Retinal pigment epithelial cell (primary cell): ENCODE measurements around the gene TRIB2.

Source experiments
- DNase-seq: peaks from one replicate; pipeline ENCODE4 v3.0.0-alpha.2; 2010; ENCODE audit warnings: low read depth
- H3K4me3 ChIP-seq: 2 replicates; pipeline ENCODE4 v1.5.1; 2011; ENCODE audit warnings: mild to moderate bottlenecking, low read length, control low read depth, moderate library complexity
- TF ChIP-seq, protein P1 (sequence below): conservative IDR thresholded peaks from 2 replicates; pipeline ENCODE4 v1.5.1; 2011; ENCODE audit warnings: low read depth, low read length, control low read depth, inconsistent platforms

Gene TRIB2

DNA sequence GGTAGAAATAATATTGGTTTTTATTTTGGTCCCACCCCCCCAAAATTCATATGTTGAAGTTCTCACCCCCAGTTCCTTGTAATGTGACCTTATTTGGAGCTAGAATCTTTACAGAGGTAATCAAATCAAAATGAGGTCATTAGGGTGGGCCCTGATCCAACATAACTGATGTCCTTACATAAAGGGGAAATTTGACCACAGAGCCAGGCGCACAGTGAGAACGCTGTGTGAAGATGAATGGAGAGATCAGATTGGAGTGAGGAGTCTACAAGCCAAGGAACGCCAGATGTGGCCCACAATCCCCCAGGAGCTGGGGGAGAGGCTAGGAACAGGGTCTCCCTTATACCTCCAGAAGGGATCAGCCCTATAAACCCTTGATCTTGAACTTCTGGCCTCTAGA is 31.6 kb upstream of the TRIB2 start:
- TF ChIP-seq, protein P1, sequence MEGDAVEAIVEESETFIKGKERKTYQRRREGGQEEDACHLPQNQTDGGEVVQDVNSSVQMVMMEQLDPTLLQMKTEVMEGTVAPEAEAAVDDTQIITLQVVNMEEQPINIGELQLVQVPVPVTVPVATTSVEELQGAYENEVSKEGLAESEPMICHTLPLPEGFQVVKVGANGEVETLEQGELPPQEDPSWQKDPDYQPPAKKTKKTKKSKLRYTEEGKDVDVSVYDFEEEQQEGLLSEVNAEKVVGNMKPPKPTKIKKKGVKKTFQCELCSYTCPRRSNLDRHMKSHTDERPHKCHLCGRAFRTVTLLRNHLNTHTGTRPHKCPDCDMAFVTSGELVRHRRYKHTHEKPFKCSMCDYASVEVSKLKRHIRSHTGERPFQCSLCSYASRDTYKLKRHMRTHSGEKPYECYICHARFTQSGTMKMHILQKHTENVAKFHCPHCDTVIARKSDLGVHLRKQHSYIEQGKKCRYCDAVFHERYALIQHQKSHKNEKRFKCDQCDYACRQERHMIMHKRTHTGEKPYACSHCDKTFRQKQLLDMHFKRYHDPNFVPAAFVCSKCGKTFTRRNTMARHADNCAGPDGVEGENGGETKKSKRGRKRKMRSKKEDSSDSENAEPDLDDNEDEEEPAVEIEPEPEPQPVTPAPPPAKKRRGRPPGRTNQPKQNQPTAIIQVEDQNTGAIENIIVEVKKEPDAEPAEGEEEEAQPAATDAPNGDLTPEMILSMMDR: no peak
- H3K4me3 ChIP-seq: no peak overlapping the region
- DNase-seq: no peak

DNA sequence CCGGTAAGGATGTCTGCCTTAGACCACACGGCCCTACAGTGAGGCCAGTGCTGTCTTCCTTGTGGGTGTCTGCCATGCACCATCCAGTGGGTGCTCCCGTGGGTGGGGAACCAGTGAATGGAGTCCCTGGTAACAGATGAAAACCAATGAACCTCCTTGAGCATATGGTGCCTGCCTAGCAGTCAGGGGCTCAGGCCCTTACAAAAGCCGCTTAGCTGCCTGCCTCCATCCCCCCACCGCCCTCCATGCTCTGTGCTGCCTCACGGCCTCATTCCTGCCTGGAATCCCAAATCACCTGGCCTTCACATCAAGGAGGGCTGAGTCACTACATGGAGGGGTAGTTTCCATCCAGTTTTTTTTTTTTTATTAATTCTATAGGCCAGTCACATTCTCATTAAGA is 30.8 kb upstream of the TRIB2 start:
- DNase-seq: no peak
- H3K4me3 ChIP-seq: no peak overlapping the region
- TF ChIP-seq, protein P1: no peak

DNA sequence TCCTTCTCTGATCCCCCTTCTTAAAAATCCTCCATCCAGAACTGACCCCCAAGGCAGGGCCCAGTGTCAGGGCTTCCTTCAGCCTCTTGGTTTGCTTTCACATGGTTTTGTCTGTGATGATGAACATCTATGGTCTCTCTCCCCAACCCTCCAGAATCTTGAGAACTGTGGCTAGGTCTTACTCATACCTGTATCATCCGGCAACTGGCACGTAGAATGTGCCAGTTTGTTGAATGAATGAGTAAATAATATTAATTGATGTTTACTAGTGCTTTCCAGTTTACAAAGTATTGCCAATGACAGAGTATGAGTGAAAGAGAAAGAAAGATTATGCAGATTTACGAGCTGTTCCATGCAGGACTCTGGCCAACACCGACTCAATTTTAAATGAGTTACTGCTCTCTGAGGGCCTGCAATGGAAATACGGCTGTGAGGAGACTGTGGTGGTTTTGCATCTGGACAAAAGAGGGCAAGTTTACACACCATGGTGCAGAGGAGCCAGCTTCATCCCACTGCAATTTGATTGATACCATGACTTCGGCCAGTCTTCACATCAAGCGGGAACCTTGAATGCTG is 29.9 kb upstream of the TRIB2 start:
- TF ChIP-seq, protein P1: no peak
- DNase-seq: no peak
- H3K4me3 ChIP-seq: no peak overlapping the region

DNA sequence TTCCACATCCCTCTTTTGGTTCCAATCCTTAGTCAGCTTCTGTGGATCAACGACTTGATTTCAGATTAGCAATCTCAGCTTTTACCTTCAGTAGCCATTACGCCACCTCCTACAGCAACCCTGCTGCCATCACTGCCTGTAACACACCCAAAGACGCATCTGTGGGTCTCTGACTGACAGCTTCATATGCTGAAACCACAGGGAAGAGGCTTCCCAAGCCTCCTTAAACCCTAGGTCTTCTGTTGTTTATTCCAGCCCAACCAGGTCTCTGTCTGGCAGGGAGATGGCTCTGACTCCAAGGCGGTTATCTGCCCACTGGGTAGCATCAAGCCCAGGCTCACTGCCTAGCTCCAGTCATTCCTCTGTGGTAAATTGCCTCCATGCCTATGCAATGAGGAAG is 28.6 kb upstream of the TRIB2 start:
- DNase-seq: no peak
- TF ChIP-seq, protein P1: no peak
- H3K4me3 ChIP-seq: no peak overlapping the region

DNA sequence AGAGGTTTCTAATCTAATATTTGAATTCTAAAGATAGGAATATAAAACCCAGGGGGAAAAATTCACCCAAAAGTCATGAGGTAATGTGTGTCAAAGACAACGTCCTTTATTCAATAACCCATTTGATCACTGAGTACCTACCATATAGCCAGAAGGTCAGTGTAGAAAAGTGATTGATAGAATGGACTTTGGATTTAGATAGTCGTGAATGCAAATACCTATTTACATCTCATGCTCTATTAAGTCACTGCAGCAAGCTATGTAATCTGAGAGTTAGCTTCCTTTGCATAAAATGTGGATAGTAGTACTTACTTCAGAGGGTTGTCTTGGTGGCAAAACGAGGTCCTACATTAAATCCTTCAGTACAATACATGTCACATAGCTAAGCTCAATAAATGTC is 27.8 kb upstream of the TRIB2 start:
- no peak overlapping the region for H3K4me3 ChIP-seq
- DNase-seq: no peak
- TF ChIP-seq, protein P1: no peak

DNA sequence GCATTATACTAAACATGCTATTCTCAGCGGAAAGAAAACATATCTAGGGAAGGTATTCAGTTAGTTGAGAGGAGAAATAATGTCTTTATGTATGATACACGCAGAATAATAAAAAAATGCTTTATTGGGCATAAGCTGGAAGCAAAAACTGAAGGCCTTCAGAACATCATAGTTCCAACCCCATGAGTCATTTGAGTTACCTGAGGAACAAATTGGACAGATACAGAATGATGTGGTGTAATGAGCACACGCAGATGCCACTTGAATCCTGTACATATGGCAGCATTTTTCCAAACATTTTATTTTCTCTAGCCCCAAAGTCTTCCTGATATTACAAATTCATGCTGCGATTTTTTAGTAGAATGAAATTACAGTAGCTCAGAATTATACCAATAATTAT is 23.2 kb upstream of the TRIB2 start:
- TF ChIP-seq, protein P1: no peak
- H3K4me3 ChIP-seq: no peak overlapping the region
- DNase-seq: no peak

DNA sequence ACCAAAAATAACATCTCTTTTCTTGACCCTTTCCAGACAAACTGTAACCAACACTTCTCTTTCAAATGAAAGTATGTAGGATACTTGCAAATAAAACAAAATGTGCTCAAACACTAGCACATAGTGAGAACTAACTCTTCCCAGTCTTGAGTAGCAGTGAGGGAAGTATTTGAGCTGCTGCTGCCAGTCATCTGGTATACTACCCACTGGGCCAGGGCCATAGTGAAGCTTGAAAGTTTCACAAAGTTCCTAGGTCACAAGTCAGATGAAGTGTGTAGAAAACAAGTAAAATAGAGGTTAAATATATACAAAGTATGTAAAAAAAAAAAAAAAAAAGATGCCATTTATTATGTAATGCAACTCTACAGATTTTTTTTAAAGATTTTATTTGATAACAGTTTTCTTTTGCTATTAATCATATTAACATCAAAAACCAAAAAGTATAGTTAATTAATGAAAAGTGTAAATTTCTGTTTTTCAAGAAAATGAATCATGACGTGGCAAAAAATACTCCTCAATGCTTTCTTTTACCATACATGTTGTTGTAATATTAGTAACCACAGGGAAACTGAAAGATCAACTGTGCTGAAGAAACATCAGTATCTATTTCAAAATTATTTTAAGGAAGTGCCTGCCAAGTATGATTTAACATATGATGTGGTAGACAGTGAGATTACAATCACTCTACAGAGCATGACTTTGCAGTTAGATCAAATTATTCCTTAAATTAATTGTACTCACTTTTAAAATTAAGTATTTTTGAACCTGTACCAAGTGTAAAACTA is 21.6 kb upstream of the TRIB2 start:
- TF ChIP-seq, protein P1: no peak
- DNase-seq: no peak

More for the DNA sequence above, 21.6 kb upstream of the TRIB2 start:
- no peak overlapping the region for H3K4me3 ChIP-seq
